ENCODE measurements around the gene RGS9. TPM values are rescaled to one million over a fixed set of nuclear protein-coding genes. Genes with fewer than 3 reads are reported as not detected.

Gene RGS9
- total and polyA plus RNA-seq, 2 of the 13 experiments (the other 11 are each of a cell fraction or from before 2014, with no cell fraction given) = 0.44 to 0.74 TPM

- DNase-seq (ENCODE audit: low spot score) (no peak), FAIRE-seq (no peak), ATAC-seq (no peak)
- BruUV-seq (replicated peaks) = no TSS peak
- Histone ChIP-seq H3K4me2 (ENCODE audit: low read depth, low read length) (no peak overlapping the region), H3K9ac (ENCODE audit: insufficient read depth, low read depth, low read length) (no peak overlapping the region), H2AFZ (ENCODE audit: low read length) (no peak overlapping the region), H3K79me2 (ENCODE audit: insufficient read depth, low read length) (no peaks in the 10 kb centered on the region), H3K4me1 (ENCODE audit: insufficient read depth, low read length) (peaks cover 18% of the 10 kb centered on the region), H3K27me3 (ENCODE audit: control insufficient read depth in 1 of 2, insufficient read depth in 2 of 2, low read length in 2 of 2) (no peaks in the 10 kb centered on the region; a peak in 2 of 5 replicates), H3K9me3 (ENCODE audit: low read length) (no peaks in the 10 kb centered on the region), H3K27ac (ENCODE audit: extremely low read length, insufficient read depth, low read length) (no peak overlapping the region), H4K20me1 (ENCODE audit: insufficient read depth, low read length) (no peaks in the 10 kb centered on the region), H3K36me3 (replicated peaks in 1 of 2; ENCODE audit: control insufficient read depth in 1 of 2, insufficient read depth in 2 of 2, low read length in 2 of 2) (no peaks in the 10 kb centered on the region), H3K4me3 (replicated peaks in 1 of 3; ENCODE audit: insufficient read depth in 1 of 3, low read depth in 2 of 3, low read length in 3 of 3) (no peak overlapping the region)
- in situ Hi-C loops (cut with HindIII; ENCODE audit: extremely low pct_ligation_motif_present, low pct_unique_long_range_greater_than_20kb) = no loop called here
- ChIA-PET POLR2A (no interaction called here), CTCF (ENCODE audit: low intra/inter-chr PET ratio, low total read pairs) (no interaction called here)
- intact Hi-C loops (cut with micrococcal nuclease; ENCODE audit: unreplicated experiment) = no loop called here
- 75% methylated on average over 13 of the region's 13 CpGs for WGBS (ENCODE audit: low lambda C conversion rate)
- TF ChIP-seq HIC2 (CRISPR knock-in tag; IDR thresholded peaks at IDR 0.05; ENCODE audit: low read depth) (no peak), IKZF4 (CRISPR knock-in tag; IDR thresholded peaks at IDR 0.05; ENCODE audit: borderline replicate concordance, low read depth, not compliant biosample characterization) (no peak), ZNF225 (CRISPR knock-in tag; IDR thresholded peaks at IDR 0.05) (no peak), SMC3 (IDR thresholded peaks at IDR 0.05; ENCODE audit: low read length) (no peak), ZNF441 (CRISPR knock-in tag; IDR thresholded peaks at IDR 0.05; ENCODE audit: borderline replicate concordance) (no peak), ASH2L (IDR thresholded peaks at IDR 0.05; ENCODE audit: insufficient read length, low read depth, low read length) (no peak), CEBPB (IDR thresholded peaks at IDR 0.05; ENCODE audit: borderline replicate concordance, low read depth, low read length) (no peak), ZNF33B (CRISPR knock-in tag; IDR thresholded peaks at IDR 0.05) (no peak), KLF16 (CRISPR knock-in tag; IDR thresholded peaks at IDR 0.05) (no peak), ZNF10 (CRISPR knock-in tag; IDR thresholded peaks at IDR 0.05; ENCODE audit: borderline replicate concordance, low read depth) (no peak), TAF1 (CRISPR knock-in tag; IDR thresholded peaks at IDR 0.05) (no peak), NFYC (CRISPR knock-in tag; IDR thresholded peaks at IDR 0.05) (no peak), ATM (IDR thresholded peaks at IDR 0.05; ENCODE audit: borderline replicate concordance) (no peak), ZNF710 (CRISPR knock-in tag; IDR thresholded peaks at IDR 0.05; ENCODE audit: borderline replicate concordance) (no peak), TBX2 (CRISPR knock-in tag; IDR thresholded peaks at IDR 0.05; ENCODE audit: borderline replicate concordance) (no peak), NCOR1 (IDR thresholded peaks at IDR 0.05; ENCODE audit: borderline replicate concordance, low read length) (no peak), SPEN (CRISPR knock-in tag; IDR thresholded peaks at IDR 0.05; ENCODE audit: low read depth) (no peak), RXRB (CRISPR knock-in tag; IDR thresholded peaks at IDR 0.05; ENCODE audit: borderline replicate concordance) (no peak), GATAD1 (CRISPR knock-in tag; IDR thresholded peaks at IDR 0.05) (no peak)
Measured at GRCh38 chr17:65204001-65204400, 66.8 kb downstream of the RGS9 start.

All from HepG2 (cell line).